HL-60/S4 (cell line): ENCODE measurements around the gene CCN5.
"Not testable (repeated sequence)": the region's sequence is repeated elsewhere in the genome, so short reads cannot be mapped to it uniquely, and the experiment has no call there.

Source experiments
- in situ Hi-C: fragments of 300-500 bp; cut with MboI; formaldehyde crosslinking; loops from 2 replicates; pipeline ENCODE4 v1.14.3; 2022; ENCODE audit warnings: low sequenced_read_pairs

CCN5 gene

DNA sequence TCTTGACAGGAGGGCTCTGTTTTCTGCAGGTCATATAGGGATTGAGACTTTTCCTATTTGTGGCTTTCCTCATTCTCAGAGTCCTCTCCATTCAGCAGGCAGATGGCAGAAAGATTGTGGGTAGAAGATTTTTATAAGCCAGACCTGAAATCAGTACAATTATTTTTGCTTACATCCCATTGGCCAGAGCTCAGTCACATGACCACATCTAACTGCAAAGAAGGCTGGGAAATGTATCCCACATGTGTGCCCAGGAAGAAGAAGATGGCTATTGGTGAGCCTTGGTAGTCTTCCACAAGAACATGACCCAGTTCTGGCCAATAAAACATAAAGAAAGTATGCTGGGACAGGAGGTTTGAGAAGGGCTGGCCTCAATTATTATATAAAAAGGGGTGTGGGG, 21.5 kb upstream of the CCN5 start:
- in situ Hi-C loops: no loop called here

DNA sequence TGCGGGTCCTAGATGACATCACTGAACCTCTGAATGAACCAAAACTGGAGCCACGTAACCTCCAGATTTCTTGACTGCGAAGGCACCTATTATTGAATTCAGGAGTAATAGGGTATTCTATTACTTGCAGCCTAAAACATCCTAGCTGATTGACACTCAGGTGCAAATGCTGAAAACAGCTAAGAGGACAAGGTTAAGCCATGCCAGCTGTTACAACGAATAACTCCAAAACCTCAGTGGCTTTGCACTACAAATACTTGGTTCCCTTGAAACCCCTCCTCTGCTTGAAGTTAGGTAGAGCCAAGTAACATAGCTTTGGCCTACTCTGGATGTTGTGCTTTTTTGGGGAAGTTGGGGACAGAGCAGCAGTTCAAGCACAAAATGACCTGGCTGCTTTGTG, 21.0 kb upstream of the CCN5 start:
- in situ Hi-C loops: no loop called here

- in situ Hi-C loops: no loop called here
Measured at GRCh38 chr20:44695295-44695673, 19.9 kb upstream of the CCN5 start.

DNA sequence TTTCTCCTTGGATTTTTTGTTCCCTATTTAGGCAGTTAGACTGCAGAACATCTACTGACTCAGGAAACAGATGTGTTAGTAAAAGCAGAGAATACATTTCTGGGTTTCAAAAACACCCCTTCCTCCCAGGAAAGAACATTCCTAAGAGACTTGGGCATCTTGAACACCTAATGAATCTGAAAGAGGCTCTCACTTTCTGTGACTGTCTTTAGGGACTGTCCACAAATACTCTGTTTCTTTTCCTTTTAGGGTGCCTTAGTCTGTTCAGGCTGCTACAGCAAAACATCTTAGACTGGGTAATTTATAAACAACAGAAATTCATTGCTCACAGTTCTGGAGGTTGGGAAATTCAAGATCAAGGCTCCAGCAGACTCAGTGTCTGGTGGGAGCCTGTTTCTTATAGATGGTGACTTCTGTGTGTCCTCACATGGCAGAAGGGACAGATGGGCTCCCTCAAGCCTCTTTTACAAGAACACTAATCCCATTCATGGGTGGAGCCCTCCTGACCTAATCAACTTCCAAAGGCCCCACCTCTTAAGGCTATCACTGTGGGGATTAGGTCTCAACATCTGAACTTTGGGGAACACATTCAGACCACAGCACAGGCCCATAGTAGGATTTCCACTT, 19.4 kb upstream of the CCN5 start:
- in situ Hi-C loops: no loop called here

GRCh38 chr20:44696315-44696714, 18.9 kb upstream of the CCN5 start:
- in situ Hi-C loops: no loop called here

DNA sequence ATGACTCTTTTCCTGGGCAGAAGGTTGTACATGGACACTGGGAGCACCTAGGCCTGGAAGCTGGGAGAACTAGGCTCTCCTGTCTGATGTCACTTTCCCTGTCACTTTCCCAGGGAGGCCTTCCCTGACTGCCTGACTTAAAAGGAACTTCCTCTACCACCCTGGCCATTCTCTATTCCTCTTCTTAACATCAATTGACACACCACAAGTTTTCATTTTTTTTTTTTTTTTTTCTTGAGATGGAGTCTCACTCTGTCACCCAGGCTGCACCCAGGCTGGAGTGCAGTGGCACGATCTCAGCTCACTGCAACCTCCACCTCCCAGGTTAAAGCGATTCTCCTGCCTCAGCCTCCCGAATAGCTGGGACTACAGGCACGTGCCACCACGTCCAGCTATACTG, 18.1 kb upstream of the CCN5 start:
- in situ Hi-C loops: not testable (repeated sequence)

DNA sequence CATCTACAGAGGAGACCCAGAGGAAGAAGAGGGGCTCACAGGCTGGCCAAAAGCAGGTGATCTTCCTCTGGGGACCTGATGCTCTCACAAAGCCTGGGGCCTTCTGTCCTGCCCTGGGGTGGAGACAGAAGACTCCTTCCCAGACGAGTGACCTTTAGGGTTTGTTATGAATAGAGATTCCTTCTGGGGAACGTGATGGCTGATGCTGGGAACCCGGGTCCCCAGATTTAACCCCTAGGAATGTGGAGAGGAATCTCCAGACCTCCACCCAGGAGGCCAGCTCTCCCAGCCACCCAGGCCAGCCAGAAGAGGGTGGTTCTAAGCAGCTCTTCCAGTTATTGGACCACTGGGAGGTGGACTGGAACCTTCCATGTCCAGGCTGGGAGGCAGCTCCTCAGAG, 16.8 kb upstream of the CCN5 start:
- in situ Hi-C loops: no loop called here

DNA sequence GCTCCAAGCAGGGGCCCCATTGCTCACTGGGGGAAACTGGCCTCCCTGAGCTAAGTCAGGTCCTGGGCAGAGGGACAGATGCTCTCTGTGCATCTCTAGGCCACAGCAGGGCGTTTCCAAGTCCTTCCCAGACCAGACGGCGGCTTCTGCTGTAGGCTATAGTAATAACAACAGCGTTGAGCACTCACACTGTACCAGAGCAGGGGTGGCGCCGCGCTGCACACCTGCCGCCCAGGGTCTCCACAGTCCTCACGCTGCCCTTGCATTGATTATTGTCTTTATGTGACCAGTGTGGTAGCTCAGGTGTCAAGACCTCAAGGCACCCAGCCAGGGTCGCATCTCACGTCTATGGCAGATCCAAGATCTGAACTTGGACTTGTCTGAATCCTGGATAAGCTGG, 14.9 kb upstream of the CCN5 start:
- in situ Hi-C loops: no loop called here

GRCh38 chr20:44701118-44701857, 13.9 kb upstream of the CCN5 start:
- in situ Hi-C loops: no loop called here

- in situ Hi-C loops: no loop called here
Measured at GRCh38 chr20:44701858-44702256, 13.3 kb upstream of the CCN5 start.

GRCh38 chr20:44702776-44703175, 12.4 kb upstream of the CCN5 start:
- in situ Hi-C loops: no loop called here

- in situ Hi-C loops: no loop called here
Measured at GRCh38 chr20:44703183-44703925, 11.8 kb upstream of the CCN5 start.

- in situ Hi-C loops: no loop called here
Measured at GRCh38 chr20:44703956-44704488, 11.1 kb upstream of the CCN5 start.

DNA sequence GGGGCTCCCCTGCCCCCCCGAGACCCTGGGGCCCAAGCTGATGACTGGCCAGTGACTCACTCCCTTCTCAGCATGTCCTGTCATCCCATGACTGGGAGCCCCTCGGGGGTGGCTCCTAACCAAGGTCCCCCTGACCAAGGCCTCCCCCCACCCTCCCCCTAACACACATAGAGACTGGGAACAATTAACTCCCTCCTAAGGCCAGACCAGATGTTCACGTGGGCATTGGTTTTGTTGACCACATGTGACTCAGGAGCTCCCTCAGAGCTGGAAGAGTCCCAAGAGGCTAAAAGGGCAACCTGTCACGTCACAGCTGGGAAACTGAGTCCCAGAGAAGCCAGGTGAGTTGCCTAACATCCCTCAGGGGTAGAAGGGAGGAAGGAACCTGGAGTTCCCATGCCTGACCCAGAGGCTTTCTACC, 10.6 kb upstream of the CCN5 start:
- in situ Hi-C loops: no loop called here

- in situ Hi-C loops: no loop called here
Measured at GRCh38 chr20:44705364-44706094, 9.6 kb upstream of the CCN5 start.

GRCh38 chr20:44706301-44707017, 8.7 kb upstream of the CCN5 start:
- in situ Hi-C loops: no loop called here

DNA sequence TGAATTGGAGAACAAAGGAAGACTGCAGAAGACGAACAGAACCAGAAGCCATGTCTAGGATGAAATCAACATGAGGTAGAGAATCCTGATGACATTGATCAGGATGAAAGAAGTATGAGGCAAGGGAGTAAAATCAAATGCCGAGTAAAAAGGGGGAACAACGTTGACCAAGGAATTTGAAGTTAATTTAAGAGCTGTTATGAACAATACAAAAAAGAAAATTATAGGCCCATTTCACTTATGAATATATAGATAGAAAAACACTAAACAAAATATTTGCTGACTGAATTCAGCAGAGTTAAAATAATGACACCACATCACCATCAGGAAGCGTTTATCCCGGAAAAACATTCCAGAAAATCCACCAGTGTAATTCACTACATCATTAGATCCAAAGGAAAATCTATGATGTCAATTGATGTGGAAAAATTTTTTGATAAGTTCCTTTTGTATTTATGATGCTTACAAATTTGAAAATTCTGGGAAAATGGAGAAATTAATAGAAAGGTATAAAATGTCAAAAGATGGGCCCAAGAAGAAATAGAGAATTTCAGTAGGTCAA, 8.1 kb upstream of the CCN5 start:
- in situ Hi-C loops: no loop called here

DNA sequence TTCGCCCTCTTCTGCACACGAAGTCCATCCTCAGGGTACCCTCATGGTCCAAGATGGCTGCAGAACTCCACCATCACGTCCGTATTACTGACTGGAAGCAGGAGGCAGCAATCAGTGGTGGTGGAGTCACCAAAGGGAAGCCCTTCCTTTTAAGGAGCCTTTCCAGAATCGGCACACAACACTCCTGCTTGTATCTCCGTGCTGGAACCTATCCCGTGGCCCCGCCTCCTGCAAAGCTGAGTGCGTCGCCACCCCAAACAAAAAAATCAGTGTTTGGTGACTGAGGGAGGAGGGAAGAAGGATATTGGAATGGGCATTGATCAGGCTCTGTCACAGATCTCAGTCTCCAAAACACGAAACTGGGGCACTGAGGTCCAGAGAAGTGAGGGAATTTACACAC, 5.8 kb upstream of the CCN5 start:
- in situ Hi-C loops: no loop called here

DNA sequence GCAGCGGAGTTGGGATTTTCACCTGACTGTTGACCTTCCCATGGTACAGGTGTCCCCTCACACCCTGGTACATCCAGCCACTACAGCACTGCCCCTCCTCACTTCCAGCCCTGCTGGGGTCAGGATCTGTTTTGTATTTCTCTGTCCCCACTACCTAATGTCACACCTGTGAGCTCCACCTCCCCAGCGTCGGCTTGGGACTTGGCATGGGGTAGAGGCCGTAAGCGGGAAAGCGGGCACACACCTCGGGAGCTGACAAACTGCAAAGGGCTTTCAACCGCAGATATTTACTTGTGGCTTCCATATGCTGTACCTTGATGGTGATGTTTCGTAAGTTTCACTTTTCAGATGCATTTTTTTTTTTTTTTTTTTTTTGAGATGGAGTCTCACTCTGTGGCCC, 5.4 kb upstream of the CCN5 start:
- in situ Hi-C loops: loop anchor here (5.0 kb wide), 1 partner anchor 47 kb away; no protein-coding TSS in a partner anchor

- in situ Hi-C loops: loop anchor here (5.0 kb wide), 1 partner anchor 49 kb away; no protein-coding TSS in a partner anchor
Measured at GRCh38 chr20:44711237-44711636, 3.9 kb upstream of the CCN5 start.
